GM19324 (cell line): Measurements from ENCODE around the gene PDE4A.
A peak's percentile ranks its signal among the peaks of the same experiment; 100 is the strongest.
"Not testable (repeated sequence)": the region's sequence is repeated elsewhere in the genome, so short reads cannot be mapped to it uniquely, and the experiment has no call there.

Experiments used
- ATAC-seq: cut with Tn5 transposase; IDR thresholded peaks from one replicate; pipeline ENCODE4 v1.9.1; 2021; ENCODE audit warnings: mild to moderate bottlenecking, moderate library complexity; ENCODE audit not compliant: unreplicated experiment, low FRiP score

PDE4A gene

GRCh38 chr19:10461047-10461949, 41.0 kb downstream of the PDE4A start:
- peak; percentile 85 for ATAC-seq

DNA sequence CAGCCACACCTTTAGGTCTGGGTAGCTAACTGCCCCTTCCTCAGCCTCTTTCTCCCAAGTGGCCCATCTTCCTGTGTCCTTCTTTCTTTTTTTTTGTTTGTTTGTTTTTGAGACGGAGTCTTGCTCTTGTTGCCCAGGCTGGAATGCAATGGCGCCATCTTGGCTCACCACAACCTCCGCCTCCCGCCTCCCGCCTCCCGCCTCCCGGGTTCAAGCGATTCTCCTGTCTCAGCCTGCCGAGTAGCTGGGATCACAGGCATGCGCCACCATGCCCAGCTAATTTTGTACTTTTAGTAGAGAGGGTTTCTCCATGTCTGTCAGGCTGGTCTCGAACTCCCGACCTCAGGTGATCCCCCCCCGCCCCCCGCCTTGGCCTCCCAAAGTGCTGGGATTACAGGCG, 41.7 kb downstream of the PDE4A start:
- not testable (repeated sequence) for ATAC-seq

- no peak for ATAC-seq
Measured at GRCh38 chr19:10462557-10462956, 42.2 kb downstream of the PDE4A start.

GRCh38 chr19:10464456-10464855, 44.1 kb downstream of the PDE4A start:
- no peak for ATAC-seq

DNA sequence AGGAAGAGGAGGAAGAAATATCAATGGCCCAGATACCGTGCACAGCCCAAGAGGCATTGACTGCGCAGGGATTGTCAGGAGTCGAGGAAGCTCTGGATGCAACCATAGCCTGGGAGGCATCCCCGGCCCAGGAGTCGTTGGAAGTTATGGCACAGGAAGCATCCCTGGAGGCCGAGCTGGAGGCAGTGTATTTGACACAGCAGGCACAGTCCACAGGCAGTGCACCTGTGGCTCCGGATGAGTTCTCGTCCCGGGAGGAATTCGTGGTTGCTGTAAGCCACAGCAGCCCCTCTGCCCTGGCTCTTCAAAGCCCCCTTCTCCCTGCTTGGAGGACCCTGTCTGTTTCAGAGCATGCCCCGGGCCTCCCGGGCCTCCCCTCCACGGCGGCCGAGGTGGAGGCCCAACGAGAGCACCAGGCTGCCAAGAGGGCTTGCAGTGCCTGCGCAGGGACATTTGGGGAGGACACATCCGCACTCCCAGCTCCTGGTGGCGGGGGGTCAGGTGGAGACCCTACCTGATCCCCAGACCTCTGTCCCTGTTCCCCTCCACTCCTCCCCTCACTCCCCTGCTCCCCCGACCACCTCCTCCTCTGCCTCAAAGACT, 46.9 kb downstream of the PDE4A start:
- ATAC-seq: no peak

DNA sequence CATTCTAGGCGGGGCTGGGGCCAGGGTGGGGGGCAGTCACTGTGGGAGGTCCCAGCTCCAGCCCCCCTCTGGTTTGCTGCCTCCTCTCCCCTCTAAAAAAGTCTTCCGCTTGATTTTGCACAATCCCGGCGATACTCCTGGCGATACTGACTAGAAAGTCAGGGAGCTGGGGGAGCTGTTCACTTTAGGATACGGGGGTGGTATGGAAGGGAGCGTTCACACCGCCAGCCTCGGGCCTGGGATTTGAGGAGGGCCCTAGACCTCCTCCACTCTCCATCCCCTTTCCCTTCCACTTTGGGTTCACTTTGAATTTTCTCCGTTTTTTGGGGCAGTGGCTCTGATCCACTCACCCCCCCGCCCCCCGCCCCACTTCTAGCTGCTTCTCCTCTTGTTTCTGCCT, 47.8 kb downstream of the PDE4A start:
- no peak for ATAC-seq

DNA sequence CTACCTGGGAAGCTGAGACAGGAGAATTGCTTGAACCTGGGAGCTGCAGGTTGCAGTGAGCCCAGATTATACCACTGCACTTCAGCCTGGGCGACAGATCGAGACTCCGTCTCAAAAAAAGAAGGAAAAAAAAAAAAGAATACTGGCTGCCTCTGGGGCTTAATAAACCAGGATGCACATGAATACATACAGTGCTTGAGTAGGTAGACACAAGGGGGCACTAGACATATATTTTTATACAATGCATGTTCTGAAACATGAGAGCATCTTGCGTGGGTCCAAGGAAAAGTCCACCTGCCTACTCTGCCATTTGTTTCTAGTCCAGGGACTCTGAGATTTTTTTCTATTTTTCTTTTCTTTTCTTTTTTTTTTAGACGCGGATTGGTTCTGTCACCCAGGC, 51.6 kb downstream of the PDE4A start:
- no peak for ATAC-seq

DNA sequence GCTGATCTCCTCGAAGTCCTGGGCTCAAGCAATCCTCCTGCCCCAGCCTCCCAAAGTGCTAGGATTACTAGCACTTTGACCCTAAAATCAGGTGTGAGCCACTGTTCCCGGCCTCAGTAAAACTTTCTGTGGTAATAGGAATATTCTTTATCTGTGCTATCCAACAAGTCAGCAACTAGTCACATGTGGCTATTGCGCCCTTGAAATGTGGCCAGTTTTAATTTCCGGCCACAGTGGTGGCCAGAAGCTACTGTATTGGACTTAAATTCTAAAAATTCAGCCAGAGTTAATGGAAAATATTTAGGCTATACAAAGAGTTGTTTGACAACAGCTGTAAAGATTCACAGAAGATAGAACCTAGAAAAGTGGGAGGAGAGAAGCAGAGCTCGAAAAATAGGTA, 52.9 kb downstream of the PDE4A start:
- ATAC-seq: no peak

DNA sequence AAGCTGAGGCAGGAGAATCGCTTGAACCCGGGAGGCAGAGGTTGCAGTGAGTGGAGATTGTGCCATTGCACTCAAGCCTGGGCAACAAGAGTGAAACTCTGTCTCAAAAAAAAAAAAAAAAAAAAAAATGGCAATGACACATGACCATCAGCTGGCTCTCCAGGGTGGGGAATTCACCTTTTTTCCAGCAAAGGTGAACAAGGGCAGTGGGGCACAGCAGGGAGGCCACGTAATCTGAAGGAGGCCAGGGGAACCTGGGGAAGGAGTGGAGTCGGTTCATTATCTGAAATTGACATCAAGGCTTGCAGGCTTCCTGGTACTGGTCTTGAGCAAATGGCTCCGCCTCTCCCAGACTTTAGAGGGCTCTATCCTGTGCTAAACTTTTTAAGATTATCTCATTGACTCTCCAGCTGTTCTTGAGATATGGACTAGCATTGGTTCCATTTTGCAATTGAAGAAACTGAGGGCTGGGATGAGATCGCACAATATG, 54.7 kb downstream of the PDE4A start:
- ATAC-seq: no peak

- no peak for ATAC-seq
Measured at GRCh38 chr19:10478476-10478875, 58.1 kb downstream of the PDE4A start.

GRCh38 chr19:10478903-10479384, 58.6 kb downstream of the PDE4A start:
- ATAC-seq: no peak

DNA sequence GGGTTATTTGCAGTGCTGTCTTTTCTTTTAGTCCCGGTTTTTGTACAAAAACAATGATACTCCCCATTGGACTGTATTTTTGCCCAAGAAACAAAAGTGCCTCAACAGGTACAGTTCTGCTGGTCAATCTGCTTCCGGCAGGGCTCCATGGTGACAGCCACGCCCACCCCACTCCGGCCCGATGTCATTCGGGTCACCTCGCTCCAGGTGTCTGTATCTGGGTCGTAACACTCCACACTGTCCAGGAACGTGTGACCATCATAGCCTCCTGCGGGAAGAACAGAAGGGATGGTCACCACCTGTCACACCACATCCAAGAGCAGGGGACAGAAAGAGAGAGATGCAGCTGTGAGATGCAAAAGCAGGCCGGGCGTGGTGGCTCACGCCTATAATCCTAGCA, 66.2 kb downstream of the PDE4A start:
- no peak for ATAC-seq

GRCh38 chr19:10491472-10492047, 71.2 kb downstream of the PDE4A start:
- no peak for ATAC-seq

DNA sequence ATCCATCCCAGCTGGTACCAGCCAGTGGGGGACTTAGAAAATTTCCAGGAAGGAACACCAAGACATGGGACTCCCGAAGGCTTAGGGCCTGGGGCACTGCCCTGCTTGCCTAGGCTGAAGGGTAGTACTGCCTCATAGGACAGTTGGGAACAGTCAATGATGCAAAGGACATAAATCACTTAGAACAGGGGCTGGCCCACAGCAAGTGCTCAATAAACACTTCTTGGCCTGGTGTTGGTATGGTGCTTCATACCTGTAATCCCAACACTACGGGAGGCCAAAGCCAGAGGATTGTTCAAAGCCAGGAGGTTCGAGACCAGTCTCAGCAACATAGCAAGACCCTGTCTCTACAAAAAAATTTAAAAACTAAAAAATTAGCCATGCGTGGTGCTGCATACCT, 77.0 kb downstream of the PDE4A start:
- ATAC-seq: no peak

GRCh38 chr19:10499550-10500246, 79.4 kb downstream of the PDE4A start:
- ATAC-seq: no peak

GRCh38 chr19:10500247-10500592, 79.9 kb downstream of the PDE4A start:
- ATAC-seq: no peak

DNA sequence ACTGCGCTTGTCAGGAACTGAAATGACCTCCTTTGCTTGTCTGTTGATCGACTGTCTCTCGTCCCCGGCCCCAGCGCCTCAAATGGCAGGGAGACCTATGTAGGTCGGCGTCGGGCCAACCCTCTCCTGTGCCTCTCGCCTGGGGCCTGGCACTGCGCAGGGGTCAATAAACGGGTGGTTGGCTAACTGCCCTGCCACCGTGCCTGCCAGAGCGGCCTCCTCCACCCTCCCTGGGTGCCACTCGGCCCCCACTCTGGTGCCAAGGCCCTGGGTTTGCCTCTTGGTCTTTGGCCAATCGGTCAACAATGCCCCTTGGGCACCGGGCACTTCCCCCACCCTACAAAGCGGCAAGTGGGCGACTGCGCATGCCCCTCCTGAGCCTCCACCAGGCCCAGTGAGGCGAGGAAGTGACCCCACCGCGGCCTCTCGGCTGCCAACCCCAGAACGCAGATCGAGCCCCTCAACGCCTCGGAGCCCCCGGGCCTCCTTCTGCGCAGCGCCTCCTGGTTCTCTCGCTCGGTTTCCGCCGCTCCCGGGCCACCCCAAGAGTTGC, 81.7 kb downstream of the PDE4A start:
- peak; percentile 38 for ATAC-seq

- ATAC-seq: peak; percentile 88
Measured at GRCh38 chr19:10502524-10503001, 82.2 kb downstream of the PDE4A start.

DNA sequence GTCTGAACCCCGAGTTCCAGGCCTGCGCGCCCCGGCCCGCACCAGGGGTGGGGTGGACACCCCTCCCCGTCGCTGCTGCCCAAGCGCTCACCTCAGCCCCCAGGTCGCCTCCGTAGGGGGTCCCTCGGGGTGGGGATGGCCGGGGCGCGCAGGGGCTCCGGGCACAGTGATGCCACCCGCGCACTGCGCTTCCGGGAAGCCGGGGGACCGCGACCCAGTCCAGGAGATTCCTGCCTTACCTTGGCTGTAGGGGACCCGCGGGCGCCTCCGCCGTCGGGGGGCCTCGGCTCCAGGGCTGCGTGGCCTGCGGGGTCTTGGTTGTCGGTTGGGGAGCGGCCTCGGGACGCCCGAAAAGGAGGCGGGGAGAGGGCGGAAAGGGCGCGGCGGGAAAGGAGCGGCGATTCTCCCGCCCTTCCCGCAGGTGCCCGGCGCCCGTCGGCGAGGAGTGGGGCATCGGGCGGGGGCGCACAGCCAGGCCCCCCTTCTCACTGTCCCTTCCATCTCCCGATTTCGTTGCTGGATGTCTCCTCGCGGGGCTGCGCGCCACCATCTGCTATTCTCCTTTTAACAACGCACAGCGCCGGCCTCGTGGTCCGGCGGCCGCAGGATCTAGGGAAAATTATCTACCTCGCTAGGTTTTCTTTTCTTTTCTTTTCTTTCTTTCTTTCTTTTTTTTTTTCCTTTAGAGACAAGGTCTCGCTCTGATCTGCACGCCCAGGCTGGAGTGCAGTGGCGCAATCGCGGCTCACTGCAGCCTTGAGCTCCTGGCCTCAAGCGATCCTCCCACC, 82.9 kb downstream of the PDE4A start, which contains the start of gene KEAP1:
Gene KEAP1 (minus strand): TSS at position 355 of the 788 bp plus-strand sequence. CDS start 3,323 bp downstream, outside the sequence.
- ATAC-seq: no peak
